SK-MEL-5 (cell line): Measurements from ENCODE around the gene TGFB2. TPM values are rescaled to one million over a fixed set of nuclear protein-coding genes. Genes with fewer than 3 reads are reported as not detected.

Experiments
- DNase-seq: peaks from one replicate; pipeline ENCODE4 v3.0.0-alpha.2; 2016; ENCODE audit warnings: low read depth, low spot score
- in situ Hi-C: cut with HindIII; loops from 2 replicates; pipeline ENCODE4 v1.10.0; 2016; ENCODE audit warnings: low sequenced_read_pairs, high pct_unique_total_duplicates, low pct_unique_long_range_greater_than_20kb
- total RNA-seq: library from RNA; depleted of rRNA; stranded (reverse); fragments of >200 nt; shearing (Covaris generic); gene quantifications from 2 replicates; pipeline ENCODE4 v1.2.3, GENCODE V29; 2014

Gene TGFB2
- total RNA-seq, 1 experiment from 2014 or later = 1.8 TPM

- DNase-seq = no peak
- in situ Hi-C loops = no loop called here
These were observed 56.4 kb downstream of the TGFB2 start for GRCh38 chr1:218401441-218401997.

GRCh38 chr1:218401998-218402785, 57.1 kb downstream of the TGFB2 start:
- in situ Hi-C loops = no loop called here
- DNase-seq = no peak

GRCh38 chr1:218402786-218403120, 57.6 kb downstream of the TGFB2 start:
- in situ Hi-C loops = no loop called here
- no peak for DNase-seq

- in situ Hi-C loops = no loop called here
- DNase-seq = no peak
These were observed 58.2 kb downstream of the TGFB2 start for GRCh38 chr1:218403300-218403699.

- DNase-seq = no peak
- in situ Hi-C loops = no loop called here
These were observed 62.5 kb downstream of the TGFB2 start for GRCh38 chr1:218407630-218408029.

- in situ Hi-C loops = no loop called here
- DNase-seq = no peak
These were observed 63.0 kb downstream of the TGFB2 start for GRCh38 chr1:218408135-218408534.

GRCh38 chr1:218408942-218409341, 63.8 kb downstream of the TGFB2 start:
- DNase-seq = no peak
- in situ Hi-C loops = no loop called here

GRCh38 chr1:218409946-218410510, 64.9 kb downstream of the TGFB2 start:
- in situ Hi-C loops = no loop called here

GRCh38 chr1:218411101-218411500, 66.0 kb downstream of the TGFB2 start:
- in situ Hi-C loops = no loop called here
- no peak for DNase-seq

More at GRCh38 chr1:218409946-218410510, 64.9 kb downstream of the TGFB2 start:
- DNase-seq = no peak

GRCh38 chr1:218412171-218412570, 67.0 kb downstream of the TGFB2 start:
- in situ Hi-C loops = no loop called here
- DNase-seq = no peak

- no peak for DNase-seq
- in situ Hi-C loops = no loop called here
These were observed 68.0 kb downstream of the TGFB2 start for GRCh38 chr1:218413179-218413578.

GRCh38 chr1:218414060-218414728, 69.1 kb downstream of the TGFB2 start:
- DNase-seq = no peak
- in situ Hi-C loops = no loop called here

GRCh38 chr1:218415726-218416125, 70.6 kb downstream of the TGFB2 start:
- in situ Hi-C loops = no loop called here
- DNase-seq = no peak

GRCh38 chr1:218421531-218421930, 76.4 kb downstream of the TGFB2 start:
- no peak for DNase-seq
- in situ Hi-C loops = no loop called here

GRCh38 chr1:218424502-218424901, 79.4 kb downstream of the TGFB2 start:
- in situ Hi-C loops = no loop called here
- DNase-seq = no peak

- in situ Hi-C loops = no loop called here
- peak; percentile 95 for DNase-seq
These were observed 80.7 kb downstream of the TGFB2 start for GRCh38 chr1:218425647-218426342.

GRCh38 chr1:218426343-218426657, 81.2 kb downstream of the TGFB2 start:
- peak; percentile 94 for DNase-seq
- in situ Hi-C loops = no loop called here

GRCh38 chr1:218429301-218429700, 84.2 kb downstream of the TGFB2 start:
- in situ Hi-C loops = no loop called here
- no peak for DNase-seq
